Colonic mucosa (tissue), 4 donors: ENCODE results near the gene ADGRG3. TPM values are rescaled to one million over a fixed set of nuclear protein-coding genes. Genes with fewer than 3 reads are reported as not detected.

Experiments used
- DNase-seq: peaks from one replicate; pipeline ENCODE4 v3.0.0-alpha.2; 2020
- H3K27ac ChIP-seq: fragments of 200-600 bp; one replicate; pipeline ENCODE4 v1.8.0; 2021
- H3K27me3 ChIP-seq: fragments of 200-600 bp; one replicate; pipeline ENCODE4 v1.8.0; 2021
- H3K36me3 ChIP-seq: fragments of 200-600 bp; one replicate; pipeline ENCODE4 v1.8.0; 2021
- H3K4me1 ChIP-seq: fragments of 200-600 bp; one replicate; pipeline ENCODE4 v1.8.0; 2021; ENCODE audit warnings: mild to moderate bottlenecking
- H3K4me3 ChIP-seq: fragments of 200-600 bp; one replicate; pipeline ENCODE4 v1.8.0; 2021
- H3K9ac ChIP-seq, 2 donors: one replicate each; pipeline ENCODE4 v1.7.0; 2013; ENCODE audit warnings: control low read depth in 2 of 2, low read depth in 2 of 2, low read length in 2 of 2
- H3K9me3 ChIP-seq: fragments of 200-600 bp; one replicate; pipeline ENCODE4 v1.8.0; 2021
- CTCF ChIP-seq: fragments of 200-600 bp; IDR thresholded peaks from one replicate; pipeline ENCODE4 v1.8.0; 2022; ENCODE audit warnings: antibody characterized with exemption, mild to moderate bottlenecking
- intact Hi-C: fragments of 100-400 bp; cut with DNase I; formaldehyde crosslinking; loops from one replicate; pipeline ENCODE4 v1.14.1; 2022
- total RNA-seq, 2 donors: library from RNA; stranded (reverse); fragmentation: NEBNext Ultra II Directional in 1 of 2; extraction: Animal tissue kit (Norgen Biotek cat#: 25700) in 1 of 2; gene quantifications; one replicate each; pipeline ENCODE4 v1.2.1, GENCODE V29; 2021
- donor health status: healthy.
- donor health status: DM: no; HTN: no; CAD: no.
- donor health status: DM: no; HTN: no; CAD: no.

Gene ADGRG3
- total RNA-seq, 2 donors from 2014 or later = 0.27 to 0.82 TPM

GRCh38 chr16:57649443-57649751 lies 18.7 kb upstream of the ADGRG3 start:
- intact Hi-C loops = loop anchor here (2.0 kb wide), 1 partner anchor 49 kb away; no protein-coding TSS in a partner anchor
- Histone ChIP-seq H3K27ac (no peak overlapping the region), H3K4me3 (no peak overlapping the region), H3K4me1 (no peaks in the 10 kb centered on the region), H3K9ac (no peak overlapping the region), H3K27me3 (no peaks in the 10 kb centered on the region), H3K36me3 (no peaks in the 10 kb centered on the region), H3K9me3 (no peaks in the 10 kb centered on the region)
- no peak for TF ChIP-seq CTCF
- no peak for DNase-seq

- intact Hi-C loops = loop anchor here (2.0 kb wide), 1 partner anchor 49 kb away; no protein-coding TSS in a partner anchor
- H3K9ac ChIP-seq = no peak overlapping the region
- no peaks in the 10 kb centered on the region for H3K27me3 ChIP-seq
- no peak overlapping the region for H3K27ac ChIP-seq
- DNase-seq = no peak
- no peak for TF ChIP-seq CTCF
- no peak overlapping the region for H3K4me3 ChIP-seq
- no peaks in the 10 kb centered on the region for H3K9me3 ChIP-seq
- H3K36me3 ChIP-seq = no peaks in the 10 kb centered on the region
- H3K4me1 ChIP-seq = no peaks in the 10 kb centered on the region
Observed at GRCh38 chr16:57649846-57650245, 18.3 kb upstream of the ADGRG3 start.

- Histone ChIP-seq H3K27ac (no peak overlapping the region), H3K9me3 (no peaks in the 10 kb centered on the region), H3K27me3 (no peaks in the 10 kb centered on the region), H3K4me1 (no peaks in the 10 kb centered on the region), H3K36me3 (no peaks in the 10 kb centered on the region), H3K9ac (no peak overlapping the region), H3K4me3 (no peak overlapping the region)
- intact Hi-C loops = no loop called here
- DNase-seq = no peak
- no peak for TF ChIP-seq CTCF
Observed at GRCh38 chr16:57651344-57652333, 16.5 kb upstream of the ADGRG3 start.

GRCh38 chr16:57652695-57653471 lies 15.2 kb upstream of the ADGRG3 start:
- intact Hi-C loops = no loop called here
- Histone ChIP-seq H3K27ac (no peak overlapping the region), H3K36me3 (no peaks in the 10 kb centered on the region), H3K27me3 (no peaks in the 10 kb centered on the region), H3K9me3 (no peaks in the 10 kb centered on the region), H3K4me3 (no peak overlapping the region), H3K4me1 (no peaks in the 10 kb centered on the region), H3K9ac (no peak overlapping the region)
- no peak for DNase-seq
- TF ChIP-seq CTCF = no peak

GRCh38 chr16:57653936-57654335 lies 14.2 kb upstream of the ADGRG3 start:
- H3K36me3 ChIP-seq = no peaks in the 10 kb centered on the region
- intact Hi-C loops = no loop called here
- no peak for DNase-seq
- no peaks in the 10 kb centered on the region for H3K27me3 ChIP-seq
- no peak for TF ChIP-seq CTCF
- H3K27ac ChIP-seq = no peak overlapping the region
- no peaks in the 10 kb centered on the region for H3K4me1 ChIP-seq
- no peaks in the 10 kb centered on the region for H3K9me3 ChIP-seq
- H3K9ac ChIP-seq = no peak overlapping the region
- no peak overlapping the region for H3K4me3 ChIP-seq
